B cell (primary cell): Measurements from ENCODE around the gene PALLD. TPM values are rescaled to one million over a fixed set of nuclear protein-coding genes. Genes with fewer than 3 reads are reported as not detected.

Source experiments
- ATAC-seq: fragments of 200-7000 bp; cut with Tn5 transposase; one replicate; pipeline ENCODE4 v1.10.0; 2021; ENCODE audit warnings: low read depth, mild to moderate bottlenecking, moderate number of reproducible peaks, moderate library complexity
- CTCF ChIA-PET: fragments of 350-600 bp; sonication (Branson Sonifier 250); formaldehyde crosslinking; loops from one replicate; lab custom pipeline; 2021; ENCODE audit warnings: antibody characterized with exemption, inconsistent platforms; lab: Charles Lee
- POLR2A ChIA-PET: fragments of 350-600 bp; sonication (Branson Sonifier 250); formaldehyde crosslinking; loops from one replicate; lab custom pipeline; 2021; ENCODE audit warnings: antibody characterized with exemption; lab: Charles Lee
- DNase-seq: peaks from one replicate; pipeline ENCODE4 v3.0.0; 2013
- H2AFZ ChIP-seq: 2 replicates; pipeline ENCODE4 v1.6.1; 2012; ENCODE audit warnings: mild to moderate bottlenecking, low read depth, low read length; ENCODE audit not compliant: insufficient read depth, poor library complexity, severe bottlenecking
- H3K27ac ChIP-seq, 2 donors: 1 replicate in 1 of 2; 2 replicates in 1 of 2; pipeline ENCODE4 v1.5.1; 2012 to 2013; ENCODE audit warnings: low read length in 2 of 2, mild to moderate bottlenecking in 2 of 2, moderate library complexity in 1 of 2
- H3K27me3 ChIP-seq, 4 experiments: fragments of 200-600 bp in 1 of 4; sonication (generic) in 1 of 4; replicated peaks in 1 of 4; 1 replicate in 2 of 4; 2 replicates in 2 of 4; pipeline versions ENCODE4 v1.6.1 to v1.7.0; 2013 to 2016; ENCODE audit warnings: low read length in 3 of 4, mild to moderate bottlenecking in 2 of 4, mixed read lengths in 1 of 4, moderate library complexity in 1 of 4; ENCODE audit not compliant: insufficient read depth in 4 of 4, control insufficient read depth in 3 of 4; ENCODE audit errors: control extremely low read depth in 1 of 4
- H3K36me3 ChIP-seq, 2 experiments: replicated peaks in 1 of 2; 1 replicate in 1 of 2; 2 replicates in 1 of 2; pipeline versions ENCODE4 v1.6.1 to v1.7.1; 2013; ENCODE audit warnings: low read length in 1 of 2; ENCODE audit not compliant: insufficient read depth in 2 of 2, control insufficient read depth in 1 of 2; ENCODE audit errors: control extremely low read depth in 1 of 2, extremely low read depth in 1 of 2
- H3K4me1 ChIP-seq, 2 donors: fragments of 200-600 bp in 1 of 2; sonication (generic) in 1 of 2; 1 replicate in 1 of 2; 2 replicates in 1 of 2; pipeline versions ENCODE4 v1.5.1 to v1.6.1; 2013 to 2017; ENCODE audit warnings: low read length in 2 of 2; ENCODE audit not compliant: control insufficient read depth in 2 of 2, insufficient read depth in 2 of 2
- H3K4me2 ChIP-seq: replicated peaks from 2 replicates; pipeline ENCODE3; 2012; ENCODE audit warnings: mild to moderate bottlenecking, low read depth, low read length; ENCODE audit not compliant: poor library complexity, severe bottlenecking
- H3K4me3 ChIP-seq, 5 experiments: fragments of 200-600 bp in 1 of 5; sonication (generic) in 1 of 5; 1 replicate in 3 of 5; 2 replicates in 2 of 5; pipeline versions ENCODE4 v1.5.1 to v1.7.0; 2011 to 2016; ENCODE audit warnings: low read length in 4 of 5, mild to moderate bottlenecking in 4 of 5, low read depth in 2 of 5, control low read depth in 1 of 5, moderate library complexity in 1 of 5; ENCODE audit not compliant: insufficient read depth in 1 of 5; ENCODE audit errors: control extremely low read depth in 1 of 5, extremely low read depth in 1 of 5
- H3K79me2 ChIP-seq: fragments of 200-600 bp; sonication (generic); one replicate; pipeline ENCODE4 v1.6.0; 2016; ENCODE audit warnings: low read length; ENCODE audit not compliant: control insufficient read depth, insufficient read depth
- H3K9ac ChIP-seq: fragments of 200-600 bp; sonication (generic); 2 replicates; pipeline ENCODE4 v1.6.1; 2017; ENCODE audit warnings: mild to moderate bottlenecking, low read length, moderate library complexity
- H3K9me3 ChIP-seq, 3 donors: one replicate each; pipeline versions ENCODE4 v1.6.1 to v1.7.1; 2013; ENCODE audit warnings: low read length in 2 of 3; ENCODE audit not compliant: control insufficient read depth in 2 of 3, insufficient read depth in 1 of 3; ENCODE audit errors: control extremely low read depth in 1 of 3
- H4K20me1 ChIP-seq: 2 replicates; pipeline ENCODE4 v1.6.0; 2012; ENCODE audit warnings: mild to moderate bottlenecking, low read length; ENCODE audit not compliant: insufficient read depth, control insufficient read depth, poor library complexity, severe bottlenecking
- H3K27ac Mint-ChIP-seq: one replicate; pipeline ENCODE4 v1.8.0; 2021; ENCODE audit warnings: mixed read lengths
- H3K27me3 Mint-ChIP-seq: one replicate; pipeline ENCODE4 v1.8.0; 2021; ENCODE audit warnings: mixed read lengths
- H3K4me1 Mint-ChIP-seq: one replicate; pipeline ENCODE4 v1.8.0; 2021; ENCODE audit warnings: mixed read lengths
- H3K4me3 Mint-ChIP-seq: one replicate; pipeline ENCODE4 v1.8.0; 2021; ENCODE audit warnings: mixed read lengths
- H3K9me3 Mint-ChIP-seq: one replicate; pipeline ENCODE4 v1.8.0; 2022; ENCODE audit warnings: mixed read lengths; ENCODE audit not compliant: insufficient read depth
- CTCF ChIP-seq: fragments of 200-600 bp; IDR thresholded peaks from one replicate; pipeline ENCODE4 v1.8.0; 2022; ENCODE audit warnings: antibody characterized with exemption, mild to moderate bottlenecking
- EZH2 ChIP-seq: IDR thresholded peaks from 2 replicates; pipeline ENCODE4 v1.6.1; 2012; ENCODE audit warnings: borderline replicate concordance, low read depth, mild to moderate bottlenecking, moderate library complexity, low read length; ENCODE audit not compliant: insufficient read depth, poor library complexity, severe bottlenecking
- WGBS: methylation state at CpG from one replicate; pipeline ENCODE4 v1.1.5; 2013; ENCODE audit warnings: missing lambda C conversion rate; ENCODE audit not compliant: insufficient coverage; 5-methylcytosine and 5-hydroxymethylcytosine counted together
- intact Hi-C: fragments of 100-400 bp; cut with micrococcal nuclease; formaldehyde crosslinking; loops from one replicate; pipeline ENCODE4 v1.10.0; 2022
- polyA plus RNA-seq: library from polyadenylated mRNA; depleted of rRNA; stranded (reverse); fragments of >200 nt; gene quantifications from 2 replicates; pipeline ENCODE4 v1.2.3, GENCODE V29; 2012
- total RNA-seq, 2 donors: library from RNA; stranded (reverse); fragments of 120-200 nt in 1 of 2; gene quantifications; 1 replicate in 1 of 2; 2 replicates in 1 of 2; pipeline versions ENCODE4 v1.2.3 to v1.2.4, GENCODE V29; 2013 to 2022

Gene PALLD
- total and polyA plus RNA-seq, 2 donors (not counting 1 experiment from before 2014, with no cell fraction given): 0.63 to 0.71 TPM

GRCh38 chr4:168648494-168648893 is 151.6 kb downstream of the PALLD start:
- intact Hi-C loops: no loop called here
- Mint-ChIP-seq H3K4me1 (no peaks in the 10 kb centered on the region), H3K27ac (no peak overlapping the region), H3K27me3 (peaks cover 1% of the 10 kb centered on the region), H3K9me3 (no peaks in the 10 kb centered on the region), H3K4me3 (no peak overlapping the region)
- H3K36me3 ChIP-seq: no peaks in the 10 kb centered on the region
- no peak overlapping the region for H3K9ac ChIP-seq
- no peak overlapping the region for H2AFZ ChIP-seq
- CTCF ChIA-PET: no interaction called here
- no peak for DNase-seq
- no peak overlapping the region for H3K27ac ChIP-seq
- H3K27me3 ChIP-seq: peaks cover 0 to 5% (median 0%) of the 10 kb centered on the region in 4 experiments
- POLR2A ChIA-PET: no interaction called here
- H3K4me1 ChIP-seq: no peaks in the 10 kb centered on the region
- H3K4me3 ChIP-seq: no peak overlapping the region
- H3K4me2 ChIP-seq: no peak overlapping the region
- H4K20me1 ChIP-seq: no peaks in the 10 kb centered on the region
- TF ChIP-seq EZH2 (no peak), CTCF (no peak)
- H3K9me3 ChIP-seq: no peaks in the 10 kb centered on the region
- 83% methylated on average over 1 of the region's 3 CpGs for WGBS
- H3K79me2 ChIP-seq: no peaks in the 10 kb centered on the region
- ATAC-seq: no peak

GRCh38 chr4:168648929-168649328 is 152.1 kb downstream of the PALLD start:
- Histone ChIP-seq H3K9ac (no peak overlapping the region), H3K4me2 (no peak overlapping the region), H3K9me3 (no peaks in the 10 kb centered on the region), H3K27ac (no peak overlapping the region), H3K4me1 (no peaks in the 10 kb centered on the region), H4K20me1 (no peaks in the 10 kb centered on the region), H3K36me3 (no peaks in the 10 kb centered on the region), H2AFZ (no peak overlapping the region), H3K4me3 (no peak overlapping the region), H3K27me3 (peaks cover 0 to 5% (median 0%) of the 10 kb centered on the region in 4 experiments), H3K79me2 (no peaks in the 10 kb centered on the region)
- H3K4me1 Mint-ChIP-seq: no peaks in the 10 kb centered on the region
- no peak for TF ChIP-seq EZH2
- TF ChIP-seq CTCF: no peak
- H3K27ac Mint-ChIP-seq: no peak overlapping the region
- no peak for ATAC-seq
- intact Hi-C loops: no loop called here
- H3K4me3 Mint-ChIP-seq: no peak overlapping the region
- POLR2A ChIA-PET: no interaction called here
- CTCF ChIA-PET: no interaction called here
- no peaks in the 10 kb centered on the region for H3K9me3 Mint-ChIP-seq
- DNase-seq: no peak
- WGBS: no CpG with 5 or more reads among the region's 3 CpGs
- H3K27me3 Mint-ChIP-seq: no peaks in the 10 kb centered on the region
